Stimulated activated effector memory CD8-positive, alpha-beta T cell treated with anti-CD3 and anti-CD28 coated beads, Interleukin-12 subunit alpha, Interleukin-12 subunit beta, amount 100 ng/mL, for 72 hours (primary cell): ENCODE results near the gene DMBX1.

Source experiments
- ATAC-seq: fragments of 150-1000 bp; cut with Tn5 transposase; 2 replicates; pipeline ENCODE4 v1.10.0; 2021
- DNase-seq, 2 donors: peaks; one replicate each; pipeline ENCODE4 v3.0.0; 2021 to 2022; ENCODE audit warnings: low spot score in 2 of 2
- H3K27ac Mint-ChIP-seq: one replicate; pipeline ENCODE4 v1.8.0; 2022; ENCODE audit warnings: mild to moderate bottlenecking, mixed read lengths
- H3K36me3 Mint-ChIP-seq: one replicate; pipeline ENCODE4 v1.8.0; 2022; ENCODE audit warnings: mild to moderate bottlenecking, mixed read lengths
- H3K4me1 Mint-ChIP-seq: one replicate; pipeline ENCODE4 v1.8.0; 2022; ENCODE audit warnings: mixed read lengths
- H3K4me3 Mint-ChIP-seq: one replicate; pipeline ENCODE4 v1.8.0; 2022; ENCODE audit warnings: mild to moderate bottlenecking, mixed read lengths
- H3K9me3 Mint-ChIP-seq: one replicate; pipeline ENCODE4 v1.8.0; 2022; ENCODE audit warnings: mixed read lengths

The DMBX1 gene

DNA sequence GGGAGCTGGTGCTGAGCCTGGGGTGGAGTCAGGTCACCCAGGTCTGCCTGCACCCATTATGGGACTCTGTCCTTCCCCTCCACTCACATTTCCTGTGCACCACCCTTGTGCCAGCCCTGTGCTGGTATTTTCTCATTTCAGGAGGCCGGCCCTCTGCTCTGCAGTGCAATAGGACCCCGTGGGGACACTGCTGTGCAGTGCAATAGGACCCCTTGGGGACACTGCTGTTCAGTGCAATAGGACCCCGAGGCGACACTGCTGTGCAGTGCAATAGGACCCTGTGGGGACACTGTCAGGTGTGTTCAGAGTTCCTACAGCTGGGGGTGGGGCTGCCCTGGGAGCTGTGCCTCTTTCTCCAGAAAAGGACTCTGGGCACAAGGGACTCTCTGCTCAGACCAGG, 36.2 kb upstream of the DMBX1 start:
- H3K4me1 Mint-ChIP-seq, result peaks cover 17% of the 10 kb centered on the region
- no peaks in the 10 kb centered on the region for H3K9me3 Mint-ChIP-seq
- H3K4me3 Mint-ChIP-seq, result no peak overlapping the region
- ATAC-seq (no peak), DNase-seq (no peak)
- H3K27ac Mint-ChIP-seq, result no peak overlapping the region
- no peaks in the 10 kb centered on the region for H3K36me3 Mint-ChIP-seq

DNA sequence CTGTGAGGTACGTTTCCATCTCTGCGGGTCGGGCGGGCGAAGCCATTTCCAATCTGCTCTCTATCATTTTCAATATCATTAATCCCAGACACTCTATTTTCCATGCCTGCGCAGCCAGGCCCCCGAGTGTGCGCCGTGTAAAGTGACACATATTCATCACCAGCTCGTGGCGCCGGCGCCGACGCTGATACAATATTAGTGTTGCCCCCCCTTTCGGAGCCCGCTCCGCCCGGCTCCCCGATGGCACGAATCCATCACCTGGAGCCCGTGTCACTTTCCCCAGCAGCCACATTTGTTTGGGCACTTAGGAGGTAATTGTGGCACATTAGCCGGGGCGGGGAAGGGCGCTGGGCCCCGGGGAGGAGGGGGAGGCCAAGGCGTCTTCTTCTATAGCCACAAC, 33.7 kb upstream of the DMBX1 start:
- Mint-ChIP-seq H3K36me3 (no peaks in the 10 kb centered on the region), H3K27ac (no peak overlapping the region), H3K4me1 (peaks cover 6% of the 10 kb centered on the region), H3K9me3 (no peaks in the 10 kb centered on the region), H3K4me3 (no peak overlapping the region)
- no peak for ATAC-seq
- no peak for DNase-seq

DNA sequence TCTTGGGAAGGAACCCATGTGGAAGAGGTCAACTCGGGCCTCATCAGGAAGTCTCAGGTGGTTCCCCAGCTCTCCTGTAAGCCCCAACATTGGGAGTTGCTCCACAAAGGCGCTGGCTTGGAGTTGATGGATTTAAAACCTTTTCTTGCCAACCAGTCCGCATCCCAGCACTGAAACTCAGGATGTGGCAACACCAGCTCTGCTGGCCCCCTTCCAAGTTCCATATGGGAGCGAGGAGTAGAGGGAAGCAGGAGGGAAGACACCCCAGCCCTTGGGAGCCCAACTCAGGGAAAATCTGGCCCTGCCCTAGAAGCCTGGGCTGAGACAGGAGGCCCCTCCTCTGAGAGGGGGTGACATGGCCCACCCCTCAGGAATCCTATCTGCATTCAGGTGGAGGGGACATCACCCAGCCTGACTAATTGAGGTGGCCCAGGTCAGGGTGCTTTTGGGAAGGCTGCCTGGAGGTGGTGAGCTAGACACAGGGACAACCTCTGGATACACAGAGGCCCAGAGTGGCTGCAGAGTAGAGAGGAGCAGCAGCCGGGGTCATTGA, 33.1 kb upstream of the DMBX1 start:
- ATAC-seq (no peak), DNase-seq (no peak)
- Mint-ChIP-seq H3K4me3 (no peak overlapping the region), H3K4me1 (peaks cover 6% of the 10 kb centered on the region), H3K36me3 (no peaks in the 10 kb centered on the region), H3K27ac (no peak overlapping the region), H3K9me3 (no peaks in the 10 kb centered on the region)

DNA sequence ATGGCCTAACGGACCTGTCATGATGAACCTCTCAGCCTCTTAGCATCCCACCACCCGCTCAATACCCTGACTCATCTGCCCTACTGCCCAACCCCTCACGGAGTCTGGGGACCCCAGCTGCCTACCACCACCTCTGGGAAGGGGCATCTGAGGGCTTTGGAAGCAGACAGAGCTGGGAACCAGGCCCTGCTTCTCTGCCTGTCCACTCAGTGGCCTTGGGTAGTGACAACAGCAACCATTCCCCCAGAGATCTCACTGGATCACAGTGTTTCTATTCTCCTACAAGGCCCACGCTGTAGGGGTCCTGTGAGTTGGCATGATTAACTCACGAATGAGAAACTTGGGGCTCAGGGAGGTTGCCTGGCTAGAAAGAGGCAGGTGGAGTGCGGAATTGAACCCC, 32.5 kb upstream of the DMBX1 start:
- H3K4me3 Mint-ChIP-seq, result no peak overlapping the region
- H3K36me3 Mint-ChIP-seq, result no peaks in the 10 kb centered on the region
- ATAC-seq (no peak), DNase-seq (no peak)
- H3K9me3 Mint-ChIP-seq, result no peaks in the 10 kb centered on the region
- peaks cover 6% of the 10 kb centered on the region for H3K4me1 Mint-ChIP-seq
- H3K27ac Mint-ChIP-seq, result no peak overlapping the region

DNA sequence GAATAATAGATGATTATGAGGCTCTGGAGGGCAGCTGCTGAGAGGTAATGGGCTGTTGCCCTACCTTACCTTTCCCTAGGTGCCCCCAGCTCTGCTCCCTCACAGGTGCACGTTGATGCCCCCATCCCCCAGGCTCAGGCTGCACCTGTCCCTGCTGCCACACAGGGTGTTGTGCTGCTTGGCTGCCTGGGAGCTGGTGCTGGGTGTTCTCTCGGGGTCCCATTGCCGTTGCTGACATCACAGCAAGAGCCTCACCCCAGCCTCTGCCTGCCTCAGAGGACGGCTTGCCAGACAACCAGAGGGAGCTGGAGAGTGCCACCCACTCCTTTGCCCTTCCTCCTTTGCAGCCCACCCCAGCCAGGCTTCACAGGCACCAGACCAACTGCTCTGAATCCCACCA, 31.4 kb upstream of the DMBX1 start:
- Mint-ChIP-seq H3K36me3 (peaks cover 4% of the 10 kb centered on the region), H3K4me1 (peaks cover under 1% of the 10 kb centered on the region), H3K9me3 (no peaks in the 10 kb centered on the region), H3K27ac (no peak overlapping the region), H3K4me3 (no peak overlapping the region)
- no peak for ATAC-seq
- no peak for DNase-seq

DNA sequence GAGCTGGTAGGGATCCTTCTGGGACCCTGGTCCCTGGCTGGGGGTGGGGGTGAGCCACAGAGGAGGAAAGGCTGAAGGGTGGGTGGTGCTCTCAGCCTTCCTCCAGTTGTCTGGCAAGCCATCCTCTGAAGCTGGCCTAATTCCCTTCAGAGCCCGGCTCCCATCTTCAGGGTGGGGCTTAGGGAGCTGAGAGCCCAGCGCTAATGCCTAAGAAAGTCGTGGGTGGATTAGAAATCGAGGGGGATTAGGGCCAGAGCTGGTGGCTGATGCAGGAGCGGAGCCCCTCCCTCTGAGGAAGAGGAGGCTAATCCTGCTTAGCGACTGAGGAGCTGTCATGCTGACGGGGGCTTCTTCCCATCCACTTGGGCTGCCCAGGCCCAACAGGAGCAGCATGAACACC, 30.8 kb upstream of the DMBX1 start:
- DNase-seq, result no peak
- ATAC-seq, result no peak
- Mint-ChIP-seq H3K36me3 (peaks cover 5% of the 10 kb centered on the region), H3K4me3 (no peak overlapping the region), H3K4me1 (no peaks in the 10 kb centered on the region), H3K9me3 (no peaks in the 10 kb centered on the region), H3K27ac (no peak overlapping the region)

DNA sequence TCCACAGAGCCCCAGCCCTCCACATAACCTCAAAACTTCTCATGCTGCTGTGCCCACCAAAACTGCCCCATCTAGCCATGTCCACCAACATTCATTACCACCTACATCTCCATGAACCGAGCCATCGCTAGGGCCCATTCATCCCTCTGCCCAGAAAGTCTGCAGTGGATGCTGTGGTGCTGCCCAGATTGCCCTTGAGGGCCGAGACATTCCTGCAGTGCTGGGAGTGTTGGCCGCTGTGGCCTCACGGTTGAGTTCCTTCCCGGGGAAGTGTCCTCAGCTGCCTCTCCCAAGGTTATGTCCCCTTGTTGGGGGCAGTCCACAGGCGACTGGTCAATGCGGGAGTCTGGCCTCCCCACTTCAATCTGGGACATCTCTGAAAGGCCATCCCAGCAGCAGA, 30.3 kb upstream of the DMBX1 start:
- Mint-ChIP-seq H3K4me3 (no peak overlapping the region), H3K4me1 (no peaks in the 10 kb centered on the region), H3K27ac (peak overlapping the region; percentile 52), H3K9me3 (no peaks in the 10 kb centered on the region), H3K36me3 (peaks cover 5% of the 10 kb centered on the region)
- DNase-seq (no peak), ATAC-seq (no peak)

DNA sequence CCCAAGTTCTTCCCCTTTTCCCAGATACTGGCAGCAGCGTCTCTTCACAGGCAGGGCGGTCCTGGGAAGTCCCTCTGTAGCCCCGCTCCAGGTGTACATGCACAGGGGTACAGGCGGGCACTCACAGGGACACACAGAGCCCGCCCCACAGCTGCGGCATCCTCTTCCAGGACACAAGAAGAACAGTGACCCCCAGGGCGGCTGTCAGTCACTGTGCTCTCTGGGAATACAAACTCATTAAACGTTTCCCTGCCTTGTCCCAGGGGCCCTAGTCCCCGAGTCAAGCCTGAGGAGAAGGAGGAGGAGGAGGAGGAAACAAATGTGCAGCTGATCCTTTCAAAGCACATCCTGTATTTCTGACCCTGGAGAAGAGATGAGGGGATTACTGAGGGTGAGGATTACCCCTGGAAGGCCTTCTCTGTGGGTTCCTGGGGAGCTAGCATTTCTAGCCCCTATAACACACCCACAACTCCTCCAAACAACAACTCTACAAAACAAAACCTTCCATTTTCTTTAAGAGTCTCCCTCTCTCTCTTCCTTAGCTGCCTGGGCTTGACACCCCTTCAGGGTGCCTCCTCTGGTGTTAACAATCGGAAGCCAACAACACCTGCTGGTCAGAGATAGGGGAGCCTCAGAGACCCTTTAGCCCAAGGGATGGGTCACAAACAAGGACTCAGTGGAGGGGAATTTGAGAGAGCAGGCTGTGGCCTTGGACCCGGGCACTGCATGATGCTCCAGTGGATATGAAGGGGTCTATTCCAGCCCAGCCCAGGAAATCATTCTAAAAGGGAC, 28.4 kb upstream of the DMBX1 start:
- H3K9me3 Mint-ChIP-seq, result no peaks in the 10 kb centered on the region
- H3K4me1 Mint-ChIP-seq, result peaks cover 5% of the 10 kb centered on the region
- no peak overlapping the region for H3K27ac Mint-ChIP-seq
- DNase-seq, result no peak
- no peak for ATAC-seq
- no peak overlapping the region for H3K4me3 Mint-ChIP-seq
- H3K36me3 Mint-ChIP-seq, result peaks cover 5% of the 10 kb centered on the region

DNA sequence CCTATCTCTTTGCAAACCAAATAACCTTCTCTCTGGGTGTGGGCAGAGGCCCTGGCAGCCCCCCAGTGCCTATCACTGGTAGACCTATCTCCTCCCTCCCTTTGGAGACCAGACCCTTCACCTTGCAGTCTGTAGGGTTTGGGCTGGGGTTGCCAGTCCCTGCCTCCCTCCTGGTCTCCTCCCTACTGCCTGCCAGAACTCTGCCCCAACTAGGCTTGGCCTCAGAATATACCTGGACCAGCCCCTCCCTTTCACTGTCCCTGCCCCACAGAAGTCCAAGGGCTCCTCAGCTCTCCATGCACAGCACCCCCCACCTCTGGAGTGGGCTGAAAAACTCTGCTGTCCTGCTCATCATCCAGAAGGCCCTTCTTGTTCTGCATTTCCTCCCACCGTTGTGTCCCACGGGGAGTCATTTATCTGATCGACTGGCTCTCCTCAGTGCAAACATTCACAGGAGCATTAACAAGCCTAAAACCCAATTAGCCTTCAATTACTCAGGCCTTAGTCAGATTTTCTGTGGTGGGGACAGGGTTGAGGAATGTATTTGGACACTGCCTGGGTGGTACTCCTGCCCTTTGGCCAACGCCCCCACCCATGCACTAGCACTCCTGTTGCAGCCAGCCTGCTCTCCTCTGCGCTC, 27.7 kb upstream of the DMBX1 start:
- DNase-seq, result no peak
- H3K27ac Mint-ChIP-seq, result no peak overlapping the region

DNA sequence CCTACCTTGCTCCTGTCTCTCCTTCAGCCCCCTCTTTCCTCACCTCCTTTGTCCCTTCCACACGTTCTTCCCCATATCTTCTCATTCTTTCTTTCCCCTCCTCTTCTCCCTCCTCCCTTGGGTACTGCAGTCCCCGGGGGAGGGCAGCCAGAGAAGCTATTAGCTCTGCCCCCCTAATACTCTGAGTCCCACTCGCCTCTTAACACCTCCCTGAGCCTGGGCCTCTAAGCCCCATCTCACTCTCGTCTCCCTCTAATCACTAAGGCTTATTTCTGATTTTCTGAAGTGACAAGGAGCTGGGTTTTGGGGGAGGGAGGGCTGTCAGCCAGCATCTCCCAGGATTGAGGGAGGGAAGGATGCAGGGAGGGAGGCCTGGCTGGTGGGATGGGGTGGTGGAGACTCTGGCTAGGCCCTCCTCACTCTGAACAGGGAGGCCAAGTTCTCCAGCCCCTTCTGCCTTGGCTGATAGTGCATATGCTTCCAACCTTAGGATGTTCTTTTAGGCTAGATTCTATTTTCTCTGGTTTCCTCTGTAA, 25.6 kb upstream of the DMBX1 start:
- DNase-seq, result no peak
- peaks cover 5% of the 10 kb centered on the region for H3K36me3 Mint-ChIP-seq

More for the DNA sequence above, 27.7 kb upstream of the DMBX1 start:
- no peak for ATAC-seq
- no peak overlapping the region for H3K4me3 Mint-ChIP-seq
- peaks cover 5% of the 10 kb centered on the region for H3K36me3 Mint-ChIP-seq
- no peaks in the 10 kb centered on the region for H3K9me3 Mint-ChIP-seq
- H3K4me1 Mint-ChIP-seq, result peaks cover 8% of the 10 kb centered on the region

DNA sequence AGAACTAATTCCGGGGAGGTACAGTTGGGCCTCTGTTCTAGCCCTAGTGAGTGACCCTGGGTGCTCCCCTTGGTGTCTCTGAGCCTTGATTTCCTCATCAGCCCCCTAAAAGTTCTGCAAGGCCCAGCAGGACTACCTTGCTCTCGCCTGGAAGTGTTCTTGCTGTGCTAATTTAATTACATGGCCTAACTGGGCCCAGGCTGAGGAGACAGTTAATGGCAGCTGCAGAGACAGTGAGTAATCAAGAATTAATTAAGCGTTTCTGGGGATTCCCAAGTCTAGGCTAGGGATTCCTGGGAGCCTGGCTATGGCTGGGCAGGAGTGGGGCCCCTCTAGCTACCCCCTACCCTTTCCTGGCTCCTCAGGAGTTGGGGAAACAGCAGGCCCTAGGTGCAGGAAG, 24.7 kb upstream of the DMBX1 start:
- ATAC-seq, result no peak
- H3K36me3 Mint-ChIP-seq, result peaks cover 5% of the 10 kb centered on the region
- H3K9me3 Mint-ChIP-seq, result no peaks in the 10 kb centered on the region
- no peak overlapping the region for H3K27ac Mint-ChIP-seq
- peaks cover 14% of the 10 kb centered on the region for H3K4me1 Mint-ChIP-seq
- no peak overlapping the region for H3K4me3 Mint-ChIP-seq
- no peak for DNase-seq

More for the DNA sequence above, 25.6 kb upstream of the DMBX1 start:
- no peak overlapping the region for H3K27ac Mint-ChIP-seq
- H3K4me3 Mint-ChIP-seq, result no peak overlapping the region
- peaks cover 14% of the 10 kb centered on the region for H3K4me1 Mint-ChIP-seq
- H3K9me3 Mint-ChIP-seq, result no peaks in the 10 kb centered on the region
- no peak for ATAC-seq

DNA sequence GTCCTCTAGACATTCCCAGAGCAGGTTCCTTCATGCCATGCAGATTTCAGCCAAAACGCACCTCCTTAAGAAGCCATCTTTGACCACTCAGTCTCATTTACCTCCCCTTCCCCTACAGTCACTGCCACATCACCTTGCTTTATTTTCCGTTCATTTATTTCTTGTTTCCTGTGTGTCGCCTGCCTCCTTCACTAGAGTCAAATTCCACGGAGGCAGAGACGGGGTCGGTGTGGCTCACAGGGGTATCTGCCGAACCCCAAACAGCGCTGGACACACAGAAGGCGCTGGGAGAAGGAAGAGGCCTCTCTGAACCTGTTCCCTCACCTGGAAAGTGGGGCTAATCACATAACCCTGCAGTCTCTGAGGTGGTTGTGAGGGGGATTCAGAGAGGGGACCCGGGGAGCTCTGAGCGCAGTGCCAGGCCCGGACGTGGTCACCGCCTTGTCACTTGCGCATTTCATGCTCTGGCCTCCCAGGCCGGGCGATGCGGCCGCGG, 23.6 kb upstream of the DMBX1 start:
- H3K9me3 Mint-ChIP-seq, result no peaks in the 10 kb centered on the region
- DNase-seq (no peak), ATAC-seq (no peak)
- H3K36me3 Mint-ChIP-seq, result peaks cover 5% of the 10 kb centered on the region
- no peak overlapping the region for H3K27ac Mint-ChIP-seq
- H3K4me1 Mint-ChIP-seq, result peaks cover 14% of the 10 kb centered on the region
- H3K4me3 Mint-ChIP-seq, result peak overlapping the region; percentile 64

DNA sequence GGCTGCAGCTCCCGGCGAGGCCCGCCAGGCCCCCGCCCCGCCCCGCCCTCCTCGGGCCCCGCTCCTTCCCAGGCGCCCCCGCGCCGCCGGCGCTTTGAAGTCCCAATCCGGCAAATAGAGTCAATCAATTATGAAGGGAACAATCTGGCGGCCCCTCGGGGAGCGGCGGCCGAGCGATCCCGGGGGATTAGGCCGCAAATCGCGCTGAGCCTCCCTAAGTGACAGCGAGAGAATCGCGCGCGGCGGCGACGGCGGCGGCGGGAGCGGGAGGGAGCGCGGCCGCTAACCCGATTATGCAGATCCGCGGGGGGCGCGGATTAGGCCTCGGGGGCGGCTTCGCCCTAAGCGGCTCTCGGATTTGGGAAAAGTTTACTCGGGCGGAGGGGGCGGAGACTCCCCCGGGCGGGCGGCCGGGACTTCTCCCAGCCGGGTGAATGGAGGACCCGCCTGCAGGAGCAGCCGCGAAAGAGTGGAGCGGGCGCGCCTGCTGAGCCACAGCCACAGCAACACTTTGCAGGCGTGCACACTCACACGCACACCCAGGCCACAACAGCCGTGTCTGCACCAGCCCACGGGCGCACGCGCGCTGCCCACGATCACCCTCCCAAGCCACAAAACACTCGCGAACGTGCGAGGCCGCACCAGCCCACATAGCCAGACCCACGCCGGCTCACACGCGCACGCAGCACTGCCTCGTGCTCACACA, 23.0 kb upstream of the DMBX1 start:
- peak in 1 of 2 donors; percentile 55 for DNase-seq
- Mint-ChIP-seq H3K27ac (no peak overlapping the region), H3K4me3 (peak overlapping the region; percentile 64), H3K36me3 (peaks cover 5% of the 10 kb centered on the region), H3K4me1 (peaks cover 14% of the 10 kb centered on the region), H3K9me3 (no peaks in the 10 kb centered on the region)
- ATAC-seq, result peak; percentile 52

DNA sequence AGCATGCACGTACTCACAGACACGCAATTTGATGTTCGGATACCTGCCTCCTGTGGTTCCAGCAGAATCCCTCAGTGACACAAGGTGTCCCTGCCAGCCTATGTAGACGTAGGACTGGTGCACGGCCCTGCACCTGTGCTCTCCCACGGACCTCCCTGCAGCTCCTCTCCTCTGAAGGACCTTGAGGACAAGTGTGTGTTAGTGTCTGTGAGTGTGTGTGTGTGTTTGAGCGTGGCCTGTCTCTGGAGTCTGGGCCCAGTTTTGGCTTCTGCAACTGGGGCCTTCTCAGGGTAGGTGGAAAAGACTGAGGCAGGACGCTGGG, 22.5 kb upstream of the DMBX1 start:
- peaks cover 5% of the 10 kb centered on the region for H3K36me3 Mint-ChIP-seq
- DNase-seq (no peak), ATAC-seq (no peak)
- H3K27ac Mint-ChIP-seq, result no peak overlapping the region
- H3K9me3 Mint-ChIP-seq, result no peaks in the 10 kb centered on the region
- peaks cover 14% of the 10 kb centered on the region for H3K4me1 Mint-ChIP-seq
- H3K4me3 Mint-ChIP-seq, result peak overlapping the region; percentile 64

DNA sequence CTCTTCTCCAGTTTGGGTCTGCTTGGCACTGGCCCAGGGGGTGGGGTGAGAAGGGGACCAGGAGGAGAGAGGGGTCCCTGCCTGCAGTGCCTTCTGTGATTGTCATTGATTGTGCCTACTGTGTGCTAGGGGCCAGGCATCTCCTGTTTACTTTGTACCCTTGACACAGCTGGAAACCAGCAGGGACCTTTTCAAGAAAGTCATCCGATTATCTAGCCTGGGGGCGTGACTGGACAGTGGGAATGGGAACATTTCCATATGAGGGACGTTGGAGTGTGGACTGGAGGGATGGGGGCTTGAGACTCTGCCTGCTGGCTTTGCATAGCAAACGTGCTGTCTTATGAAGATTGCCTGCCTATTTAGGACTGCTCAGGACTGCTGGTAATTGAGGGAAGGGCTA, 19.8 kb upstream of the DMBX1 start:
- no peaks in the 10 kb centered on the region for H3K36me3 Mint-ChIP-seq
- ATAC-seq (no peak), DNase-seq (no peak)
- no peaks in the 10 kb centered on the region for H3K9me3 Mint-ChIP-seq
- H3K4me3 Mint-ChIP-seq, result no peak overlapping the region
- no peak overlapping the region for H3K27ac Mint-ChIP-seq
- peaks cover 14% of the 10 kb centered on the region for H3K4me1 Mint-ChIP-seq
